Retinal pigment epithelial cell (primary cell): ENCODE data around the gene DNTTIP2.
"Not testable (repeated sequence)": the region's sequence is repeated elsewhere in the genome, so short reads cannot be mapped to it uniquely, and the experiment has no call there.

Source experiments
- DNase-seq: peaks from one replicate; pipeline ENCODE4 v3.0.0-alpha.2; 2010; ENCODE audit warnings: low read depth
- H3K4me3 ChIP-seq: 2 replicates; pipeline ENCODE4 v1.5.1; 2011; ENCODE audit warnings: mild to moderate bottlenecking, low read length, control low read depth, moderate library complexity
- CTCF ChIP-seq: conservative IDR thresholded peaks from 2 replicates; pipeline ENCODE4 v1.5.1; 2011; ENCODE audit warnings: low read depth, low read length, control low read depth, inconsistent platforms

The DNTTIP2 gene

GRCh38 chr1:93876244-93876643 lies 2.8 kb downstream of the DNTTIP2 start:
- TF ChIP-seq CTCF, result no peak
- no peak overlapping the region for H3K4me3 ChIP-seq
- DNase-seq, result no peak

DNA sequence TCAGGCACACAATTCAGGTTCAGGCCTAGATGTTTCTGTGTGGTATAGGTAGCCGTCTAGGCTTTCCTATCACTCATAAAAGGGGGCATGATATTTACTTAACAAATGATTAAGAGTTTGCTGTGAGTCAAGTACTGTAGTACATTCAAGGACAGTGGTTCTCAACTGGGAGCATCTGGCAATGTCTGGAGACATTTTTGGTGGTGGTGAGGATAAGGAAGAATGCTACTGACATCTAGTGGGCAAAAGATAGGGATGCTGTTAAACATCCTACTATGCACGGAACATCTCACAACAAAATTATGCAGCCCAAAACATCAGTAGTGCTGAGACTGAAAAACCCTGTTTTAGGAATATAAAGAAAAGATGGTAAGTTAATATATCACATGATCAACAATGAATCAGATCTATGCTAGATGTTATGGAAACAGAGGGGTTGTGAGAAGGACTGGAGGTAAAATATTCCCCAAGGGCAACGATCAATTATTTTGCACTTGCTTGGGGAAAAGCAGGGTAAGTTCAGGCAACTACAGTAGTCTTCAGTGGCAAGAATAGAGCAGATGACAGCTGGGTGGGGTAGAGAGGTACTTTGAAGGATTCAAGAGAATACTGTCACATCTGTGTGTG lies 4.9 kb downstream of the DNTTIP2 start:
- H3K4me3 ChIP-seq, result no peak overlapping the region
- DNase-seq, result no peak
- TF ChIP-seq CTCF, result peak; percentile 64

GRCh38 chr1:93871366-93871765 lies 7.6 kb downstream of the DNTTIP2 start:
- no peak for TF ChIP-seq CTCF
- H3K4me3 ChIP-seq, result no peak overlapping the region
- no peak for DNase-seq

DNA sequence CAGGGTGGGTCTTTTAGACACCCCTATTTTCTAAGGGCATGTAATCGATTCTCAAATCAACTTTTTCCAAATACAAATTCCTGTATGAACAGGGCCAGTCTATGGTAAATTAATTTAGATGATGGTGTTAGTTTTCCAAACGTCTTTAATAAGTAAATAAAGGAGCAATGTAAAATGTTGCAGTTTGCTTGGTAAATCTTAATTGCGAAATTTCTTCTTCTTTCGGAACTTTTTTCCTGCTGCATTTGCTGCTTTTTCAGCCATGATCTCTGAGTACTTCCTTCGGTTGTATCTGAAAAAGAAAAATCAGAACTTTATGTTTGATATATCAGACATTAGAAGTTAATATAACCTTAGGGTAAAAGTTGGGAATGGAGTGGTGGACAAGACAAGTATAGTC lies 9.4 kb downstream of the DNTTIP2 start:
- no peak for DNase-seq
- H3K4me3 ChIP-seq, result no peak overlapping the region
- no peak for TF ChIP-seq CTCF

- H3K4me3 ChIP-seq, DNase-seq: not testable (repeated sequence)
These were observed 10.5 kb downstream of the DNTTIP2 start for GRCh38 chr1:93868492-93868891.

DNA sequence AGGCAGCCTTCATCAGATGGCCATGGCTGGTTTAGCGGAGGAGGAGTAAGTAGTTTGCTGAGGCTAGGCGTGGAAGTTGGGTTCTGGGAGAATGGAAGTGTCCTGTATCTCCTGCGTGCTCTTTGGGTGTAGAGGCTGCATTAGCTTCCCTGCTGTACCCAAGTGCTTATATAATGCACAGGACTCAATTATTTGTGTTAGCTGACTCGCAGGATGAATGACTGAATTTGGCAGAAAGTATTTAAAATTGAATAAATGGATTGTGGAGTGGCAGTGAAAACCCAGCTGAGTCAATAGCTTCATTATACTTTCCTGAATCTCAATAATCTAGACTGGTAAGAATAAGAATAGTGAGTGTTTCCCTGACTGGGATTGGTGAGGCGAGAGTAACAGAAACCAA lies 13.8 kb downstream of the DNTTIP2 start:
- no peak for TF ChIP-seq CTCF
- no peak for DNase-seq
- H3K4me3 ChIP-seq, result no peak overlapping the region

- no peak for DNase-seq
- TF ChIP-seq CTCF, result no peak
- H3K4me3 ChIP-seq, result no peak overlapping the region
These were observed 14.8 kb downstream of the DNTTIP2 start for GRCh38 chr1:93864175-93864574.

- DNase-seq, H3K4me3 ChIP-seq: not testable (repeated sequence)
These were observed 21.4 kb downstream of the DNTTIP2 start for GRCh38 chr1:93857653-93858052.

GRCh38 chr1:93855983-93856382 lies 23.0 kb downstream of the DNTTIP2 start:
- not testable (repeated sequence) for H3K4me3 ChIP-seq, DNase-seq
